GM21529 (cell line): ENCODE data around the gene IL24.

Source experiments
- ATAC-seq: cut with Tn5 transposase; IDR thresholded peaks from one replicate; pipeline ENCODE4 v1.9.1; 2021; ENCODE audit not compliant: unreplicated experiment

Gene IL24

DNA sequence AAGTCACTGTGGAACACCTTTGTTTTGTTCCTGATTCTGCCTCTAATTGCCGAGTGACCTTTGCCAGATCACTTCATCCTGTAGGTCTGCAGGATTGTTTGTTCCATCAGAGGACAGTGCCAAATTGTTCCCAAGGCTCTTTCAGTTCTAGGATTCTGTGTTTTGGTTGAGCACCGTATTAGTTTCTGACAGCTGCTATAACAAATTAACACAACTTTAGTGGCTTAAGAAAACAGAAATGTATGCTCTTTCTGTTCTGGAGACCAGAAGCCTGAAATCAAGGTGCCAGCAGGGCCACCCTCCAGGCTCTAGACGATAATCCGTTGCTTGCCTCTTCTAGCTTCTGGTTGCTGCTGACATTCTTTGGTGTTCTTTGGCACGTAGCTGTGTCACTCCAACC is 52.4 kb downstream of the IL24 start:
- no peak for ATAC-seq

DNA sequence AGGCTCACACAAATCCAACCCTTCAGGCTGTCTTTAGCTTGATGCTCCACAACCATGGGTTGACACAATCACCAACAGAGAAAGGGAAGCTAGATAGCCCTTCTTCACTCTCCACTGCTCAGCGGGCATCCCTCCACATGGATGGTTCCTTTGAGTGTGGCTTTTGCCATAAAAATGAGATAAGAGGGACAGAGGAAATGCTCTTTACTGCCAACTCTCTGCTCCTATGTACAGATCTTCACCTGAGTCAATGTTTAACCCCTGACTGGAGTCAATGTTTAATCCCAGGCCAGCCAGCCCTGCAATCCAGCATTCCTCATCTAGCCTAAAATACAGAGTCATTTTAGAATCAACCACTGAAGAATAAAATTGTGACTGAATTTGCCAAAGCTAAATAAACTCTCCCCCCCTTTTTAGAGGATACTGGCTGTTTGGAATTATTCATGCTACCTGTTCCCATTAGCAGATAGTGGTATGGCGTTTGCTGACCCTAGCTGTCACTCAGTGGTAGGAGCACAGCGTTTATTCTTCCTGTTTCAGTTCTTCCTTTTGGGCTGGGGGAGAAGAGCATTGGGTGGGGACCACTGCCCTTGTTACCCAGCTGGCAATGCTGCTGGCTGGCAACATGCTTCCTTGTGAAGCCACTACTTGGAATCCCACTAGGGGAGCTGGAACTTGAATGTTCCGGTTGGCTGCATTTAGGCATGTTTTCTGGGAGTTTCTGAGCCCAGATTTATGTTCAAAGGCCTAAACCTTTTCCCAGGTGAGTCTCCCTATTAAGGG is 54.3 kb downstream of the IL24 start:
- no peak for ATAC-seq

DNA sequence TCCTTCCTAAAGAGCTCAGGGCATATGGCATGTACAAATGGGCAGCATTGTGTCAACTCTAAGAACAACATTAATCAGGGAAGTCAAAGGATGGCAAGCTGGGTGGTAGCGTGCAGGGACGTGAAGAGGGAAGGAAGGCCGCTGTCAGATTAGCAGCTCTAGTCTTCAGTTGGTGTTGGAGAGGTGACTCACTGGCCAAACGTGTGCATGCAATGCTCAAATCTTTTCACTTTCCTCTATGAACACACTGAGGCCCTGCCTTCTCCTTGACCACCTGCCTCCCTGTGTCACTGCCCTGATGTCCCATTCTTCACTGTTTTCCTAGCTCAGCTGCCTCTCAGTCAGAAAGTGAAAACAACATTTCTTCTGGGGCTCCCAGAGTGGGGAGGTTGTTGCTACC is 54.9 kb downstream of the IL24 start:
- ATAC-seq, result no peak

DNA sequence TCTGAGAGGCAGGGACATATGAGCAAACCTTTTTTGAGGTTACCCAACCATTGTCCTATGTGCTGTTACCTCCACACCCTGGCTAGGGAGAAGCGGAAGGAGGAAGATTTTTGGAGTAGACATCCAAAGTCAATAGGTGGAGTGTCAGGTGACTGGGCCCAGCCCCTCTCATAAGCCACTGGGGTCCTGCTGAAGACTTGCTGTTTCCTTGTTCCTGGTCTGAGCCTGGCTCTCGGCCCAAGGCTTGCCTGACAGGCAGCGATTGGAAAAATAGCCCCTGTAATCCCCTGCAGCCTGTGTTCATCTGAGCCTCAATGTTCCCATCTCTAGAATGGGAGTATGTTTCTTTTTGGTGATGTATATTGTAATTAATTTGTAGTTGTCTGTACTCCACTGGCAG is 55.9 kb downstream of the IL24 start:
- no peak for ATAC-seq

DNA sequence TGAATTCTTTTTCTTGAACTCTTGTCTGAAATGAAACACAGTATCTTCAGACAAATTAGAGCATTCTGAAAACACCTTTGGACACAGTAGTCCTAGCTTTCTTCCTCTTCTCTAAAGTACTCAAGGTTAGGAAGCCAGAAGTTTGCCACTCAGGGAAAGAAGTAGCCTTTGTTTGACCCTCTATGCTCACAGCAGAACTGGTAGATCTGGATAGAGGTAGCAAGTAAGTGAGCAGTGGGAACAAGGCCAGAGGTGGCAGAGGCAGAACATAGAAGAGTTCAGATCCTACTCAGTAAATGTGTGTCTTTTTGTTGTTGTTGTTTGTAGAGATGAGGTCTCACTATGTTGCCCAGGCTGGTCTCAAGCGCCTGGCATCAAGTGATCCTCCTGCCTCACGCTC is 56.4 kb downstream of the IL24 start:
- no peak for ATAC-seq
